T-helper 1 cell treated with Interleukin-12 subunit alpha and Interleukin-12 subunit beta and Interleukin-4 antibody, amounts not matched to agents 30 μg/mL and 1 μg/mL, for 36 hours (primary cell): ENCODE measurements around the gene GINS1.

Experiments
- H3K27ac Mint-ChIP-seq: one replicate; pipeline ENCODE4 v1.8.0; 2021; ENCODE audit warnings: mild to moderate bottlenecking, mixed read lengths
- H3K27me3 Mint-ChIP-seq: one replicate; pipeline ENCODE4 v1.8.0; 2021; ENCODE audit warnings: low read depth, mixed read lengths
- H3K36me3 Mint-ChIP-seq: one replicate; pipeline ENCODE4 v1.8.0; 2021; ENCODE audit warnings: low read depth, mixed read lengths
- H3K4me1 Mint-ChIP-seq: one replicate; pipeline ENCODE4 v1.8.0; 2021; ENCODE audit warnings: low read depth, mixed read lengths
- H3K4me3 Mint-ChIP-seq: one replicate; pipeline ENCODE4 v1.8.0; 2021; ENCODE audit warnings: mild to moderate bottlenecking, moderate library complexity, mixed read lengths
- H3K9me3 Mint-ChIP-seq: one replicate; pipeline ENCODE4 v1.8.0; 2021; ENCODE audit warnings: mixed read lengths

The GINS1 gene

DNA sequence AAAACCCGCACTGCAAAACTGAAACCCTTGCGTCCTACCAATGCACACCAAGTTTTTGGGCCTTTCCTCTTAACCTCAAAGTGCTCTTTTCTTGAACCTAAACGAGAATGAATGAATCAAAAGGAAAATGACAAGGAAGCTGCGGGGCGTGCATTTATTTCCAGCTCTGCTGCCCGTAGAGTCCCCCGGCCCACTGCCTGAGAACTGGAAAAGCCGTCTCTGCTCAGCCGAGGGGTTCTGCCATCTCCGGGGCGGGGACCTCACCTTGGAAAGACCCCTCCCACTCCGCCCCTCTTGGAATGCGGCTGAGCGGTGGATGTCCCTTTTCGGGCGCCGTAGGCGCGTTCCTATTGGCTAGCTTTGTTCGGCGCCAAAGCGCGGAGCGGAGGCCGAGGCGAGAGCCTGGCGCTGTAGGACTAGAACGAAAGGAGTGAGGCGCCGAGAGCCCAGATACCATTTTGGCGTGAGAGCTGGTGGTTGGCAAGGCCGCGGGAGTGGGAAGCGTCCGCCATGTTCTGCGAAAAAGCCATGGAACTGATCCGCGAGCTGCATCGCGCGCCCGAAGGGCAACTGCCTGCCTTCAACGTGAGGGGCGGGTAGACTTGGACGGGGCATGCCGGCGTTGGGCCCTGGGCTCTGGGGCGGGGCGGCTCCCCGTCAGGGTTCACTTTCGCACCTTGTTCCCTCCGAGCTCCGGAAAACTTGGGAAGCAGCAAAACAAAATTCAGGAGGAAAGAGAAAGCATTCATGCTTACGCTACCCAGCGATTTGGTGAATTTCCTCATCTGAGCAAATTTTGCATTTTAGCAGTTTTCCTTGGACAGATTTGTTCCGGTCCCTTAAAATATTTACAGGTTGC, at the start of gene GINS1:
Gene GINS1 (plus strand): TSS at position 363 of the 859 bp plus-strand sequence. CDS start 148 bp downstream, at position 511.
- no peaks in the 10 kb centered on the region for H3K27me3 Mint-ChIP-seq
- H3K9me3 Mint-ChIP-seq, result peaks cover 15% of the 10 kb centered on the region
- H3K4me3 Mint-ChIP-seq, result peak within 1 kb of the TSS; percentile 95
- peak within 1 kb of the TSS; percentile 85 for H3K27ac Mint-ChIP-seq
- H3K36me3 Mint-ChIP-seq, result peaks cover 8% of the 10 kb centered on the region
- H3K4me1 Mint-ChIP-seq, result peaks cover 19% of the 10 kb centered on the region

DNA sequence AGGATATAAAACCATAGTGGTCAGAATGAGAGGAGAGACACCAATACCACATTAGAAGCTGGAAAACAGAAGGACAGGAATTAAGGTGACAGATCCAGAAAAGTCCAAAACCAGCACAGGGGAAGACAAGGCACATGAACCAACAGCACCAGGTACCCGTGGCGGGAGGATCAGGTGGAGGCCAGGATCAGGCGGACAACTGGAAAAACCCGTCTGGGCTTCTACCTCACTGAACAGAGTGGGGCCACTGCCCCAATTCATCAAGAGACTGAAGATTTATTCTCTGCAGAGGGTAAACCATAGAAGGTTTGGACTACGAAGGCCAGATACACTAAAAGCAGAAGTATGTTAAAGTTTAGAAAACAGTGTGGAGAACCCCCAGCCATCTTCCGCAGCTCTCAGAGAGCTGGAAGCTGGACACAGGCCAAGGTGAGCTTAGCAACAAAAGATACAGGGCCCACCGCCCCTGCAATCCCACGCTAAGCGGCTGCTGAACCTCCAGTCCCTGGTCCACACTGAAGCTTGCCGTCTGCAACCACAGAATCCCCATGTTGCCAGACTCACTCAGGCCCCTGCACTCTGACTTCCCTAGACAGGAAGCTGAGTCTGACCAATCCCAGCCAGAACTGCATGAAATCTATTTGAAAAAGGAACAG, 46.7 kb upstream of the GINS1 start:
- H3K36me3 Mint-ChIP-seq, result peaks cover 3% of the 10 kb centered on the region
- H3K27me3 Mint-ChIP-seq, result no peaks in the 10 kb centered on the region
- no peaks in the 10 kb centered on the region for H3K9me3 Mint-ChIP-seq
- no peak overlapping the region for H3K4me3 Mint-ChIP-seq
- peaks cover 19% of the 10 kb centered on the region for H3K4me1 Mint-ChIP-seq
- H3K27ac Mint-ChIP-seq, result no peak overlapping the region

DNA sequence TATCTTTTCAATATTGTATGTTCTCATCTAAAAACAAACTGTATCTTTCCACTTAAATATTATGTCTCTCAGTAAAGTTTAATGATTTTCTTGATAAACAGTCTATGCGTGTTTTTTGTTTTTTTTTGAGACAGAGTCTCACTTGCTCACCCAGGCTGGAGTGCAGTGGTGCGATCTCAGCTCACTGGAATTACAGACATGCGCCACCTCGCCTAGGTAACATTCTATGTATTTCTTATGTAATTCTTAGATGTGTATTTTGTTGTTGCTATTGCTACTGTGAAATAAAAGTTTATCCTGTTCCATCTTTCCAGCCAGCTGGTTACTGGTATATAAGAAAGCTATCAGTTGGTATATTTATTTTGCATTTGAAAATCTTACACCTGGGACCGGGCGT, 46.2 kb upstream of the GINS1 start:
- peaks cover 19% of the 10 kb centered on the region for H3K4me1 Mint-ChIP-seq
- peaks cover 3% of the 10 kb centered on the region for H3K36me3 Mint-ChIP-seq
- no peak overlapping the region for H3K4me3 Mint-ChIP-seq
- H3K9me3 Mint-ChIP-seq, result no peaks in the 10 kb centered on the region
- H3K27me3 Mint-ChIP-seq, result no peaks in the 10 kb centered on the region
- H3K27ac Mint-ChIP-seq, result no peak overlapping the region

DNA sequence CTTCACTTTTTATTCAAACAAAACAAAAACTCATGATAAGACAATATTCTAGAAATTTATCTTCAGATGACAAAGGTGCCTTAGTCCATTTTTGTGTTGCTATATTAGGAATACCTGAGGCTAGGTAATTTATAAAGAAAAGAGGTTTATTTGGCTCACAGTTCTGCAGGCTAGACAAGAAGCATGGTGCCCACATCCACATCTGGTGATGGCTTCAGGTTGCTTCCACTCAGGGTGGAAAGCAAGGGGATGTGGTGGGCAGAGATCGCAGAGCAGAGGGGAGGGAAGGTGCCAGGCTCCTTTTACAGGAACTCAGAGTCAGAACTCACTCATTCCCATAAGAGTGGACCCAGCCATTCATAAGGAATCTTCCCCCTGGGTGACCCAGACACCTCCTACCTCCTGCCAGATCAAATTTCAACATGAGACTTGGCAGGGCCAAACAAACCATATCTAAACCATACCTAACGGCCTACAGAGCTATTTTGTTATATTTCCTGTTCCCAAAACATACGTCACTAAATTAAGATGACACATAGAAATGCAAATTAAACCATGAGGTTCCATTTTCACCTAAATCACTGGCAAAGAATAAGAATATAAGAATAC, 43.2 kb upstream of the GINS1 start:
- H3K27me3 Mint-ChIP-seq, result no peaks in the 10 kb centered on the region
- H3K9me3 Mint-ChIP-seq, result no peaks in the 10 kb centered on the region
- peaks cover 12% of the 10 kb centered on the region for H3K36me3 Mint-ChIP-seq
- H3K4me3 Mint-ChIP-seq, result no peak overlapping the region
- H3K27ac Mint-ChIP-seq, result no peak overlapping the region
- H3K4me1 Mint-ChIP-seq, result peaks cover 5% of the 10 kb centered on the region

DNA sequence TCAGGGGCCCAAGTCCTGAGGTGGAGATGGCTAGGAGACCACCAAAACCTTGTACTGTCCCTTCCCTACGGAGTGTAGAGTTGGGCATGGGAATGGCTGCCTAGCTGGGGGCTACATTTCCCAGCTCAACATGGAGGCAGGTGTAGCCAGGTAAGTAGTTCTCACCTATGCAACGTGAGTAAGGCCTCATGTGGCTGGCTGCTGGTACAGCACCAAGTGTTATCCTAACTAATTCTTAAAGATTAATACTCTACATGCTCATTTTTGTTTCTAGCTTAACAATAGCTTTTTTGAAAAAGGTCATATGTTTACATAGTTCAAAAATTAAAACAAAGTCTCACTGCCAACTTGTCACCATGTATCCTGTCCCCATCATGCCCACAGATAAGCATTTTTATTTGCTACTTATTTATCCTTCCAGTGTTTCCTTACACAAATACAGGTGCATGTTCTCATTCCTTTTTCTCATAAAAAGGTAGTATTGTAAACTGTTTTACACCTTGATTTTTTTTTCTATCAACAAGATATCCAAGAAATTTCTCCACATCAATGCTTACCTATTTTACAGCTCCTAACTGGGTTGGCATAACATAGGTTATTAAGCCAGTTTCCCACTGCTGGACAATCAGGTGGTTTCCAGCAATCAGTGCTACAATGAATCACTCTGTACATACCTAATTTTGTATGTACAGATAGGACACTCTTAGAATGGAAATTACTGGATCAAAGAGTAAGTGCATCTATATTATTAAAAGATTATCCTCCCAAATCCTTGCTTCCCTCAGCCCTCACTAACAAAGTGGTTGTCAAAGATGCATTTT, 42.4 kb upstream of the GINS1 start:
- H3K36me3 Mint-ChIP-seq, result peaks cover 12% of the 10 kb centered on the region
- H3K9me3 Mint-ChIP-seq, result no peaks in the 10 kb centered on the region
- H3K27ac Mint-ChIP-seq, result no peak overlapping the region
- H3K4me3 Mint-ChIP-seq, result no peak overlapping the region
- no peaks in the 10 kb centered on the region for H3K27me3 Mint-ChIP-seq
- H3K4me1 Mint-ChIP-seq, result peaks cover 5% of the 10 kb centered on the region

DNA sequence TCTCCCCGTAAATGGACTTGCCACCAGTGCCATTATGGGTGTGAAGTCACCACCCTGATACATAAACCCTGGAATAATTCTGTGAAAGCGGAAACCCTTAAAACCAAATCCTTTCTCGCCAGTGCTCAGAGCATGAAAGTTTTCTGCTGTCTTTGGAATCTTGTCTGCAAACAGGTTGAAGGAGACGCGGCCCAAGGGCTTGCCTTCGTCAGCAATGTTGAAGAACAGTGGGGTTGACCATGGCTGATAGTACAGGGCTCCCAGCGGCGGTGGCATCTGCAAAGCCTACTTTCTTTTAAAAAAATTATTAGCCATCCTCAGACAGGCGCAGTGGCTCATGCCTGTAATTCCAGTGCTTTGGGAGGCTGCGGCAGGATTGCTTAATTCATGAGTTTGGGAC, 38.9 kb upstream of the GINS1 start:
- H3K36me3 Mint-ChIP-seq, result peaks cover 15% of the 10 kb centered on the region
- H3K9me3 Mint-ChIP-seq, result no peaks in the 10 kb centered on the region
- no peak overlapping the region for H3K27ac Mint-ChIP-seq
- H3K4me1 Mint-ChIP-seq, result peaks cover 3% of the 10 kb centered on the region
- no peak overlapping the region for H3K4me3 Mint-ChIP-seq
- no peaks in the 10 kb centered on the region for H3K27me3 Mint-ChIP-seq

DNA sequence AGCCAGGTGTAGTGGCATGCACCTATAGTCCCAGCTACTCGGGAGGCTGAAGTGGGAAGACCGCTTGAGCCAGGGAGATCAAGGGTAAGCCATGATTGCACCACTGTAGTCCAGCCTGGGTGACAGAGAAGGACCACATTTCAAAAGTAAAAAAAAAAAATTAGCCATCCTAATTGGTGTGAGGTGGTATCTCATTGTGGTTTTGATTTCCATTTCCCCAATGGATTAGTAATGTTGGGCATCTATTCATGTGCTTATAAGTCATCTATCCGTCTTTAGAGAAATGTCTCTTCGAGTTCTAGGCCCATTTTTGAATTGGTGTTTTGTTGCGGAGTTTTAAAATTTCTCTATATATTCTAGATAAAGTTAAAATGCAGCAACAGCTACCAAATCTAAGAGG, 38.5 kb upstream of the GINS1 start:
- no peak overlapping the region for H3K27ac Mint-ChIP-seq
- no peak overlapping the region for H3K4me3 Mint-ChIP-seq
- no peaks in the 10 kb centered on the region for H3K9me3 Mint-ChIP-seq
- H3K36me3 Mint-ChIP-seq, result peaks cover 16% of the 10 kb centered on the region
- H3K27me3 Mint-ChIP-seq, result no peaks in the 10 kb centered on the region
- peaks cover 4% of the 10 kb centered on the region for H3K4me1 Mint-ChIP-seq

DNA sequence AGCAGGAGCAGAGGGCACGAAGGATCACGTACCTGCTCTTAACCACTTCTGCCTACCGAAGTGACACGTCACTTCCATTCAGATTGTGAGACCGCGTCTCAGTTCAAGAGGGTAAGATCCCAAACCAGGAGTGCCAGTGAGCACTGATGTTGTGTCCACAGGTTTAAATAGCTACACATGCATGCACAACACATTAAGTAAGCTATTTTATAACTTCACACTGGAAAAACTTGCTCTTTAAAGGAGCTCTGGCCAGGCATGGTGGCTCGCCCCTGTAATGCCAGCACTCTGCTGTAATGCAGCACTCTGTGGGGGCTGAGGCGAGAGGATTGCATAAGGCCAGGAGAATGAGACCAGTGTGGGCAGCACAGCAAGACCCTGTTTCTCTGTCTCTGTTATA, 37.9 kb upstream of the GINS1 start:
- Mint-ChIP-seq H3K4me1 (peaks cover 4% of the 10 kb centered on the region), H3K27ac (no peak overlapping the region), H3K36me3 (peaks cover 16% of the 10 kb centered on the region), H3K27me3 (no peaks in the 10 kb centered on the region), H3K9me3 (no peaks in the 10 kb centered on the region), H3K4me3 (no peak overlapping the region)

DNA sequence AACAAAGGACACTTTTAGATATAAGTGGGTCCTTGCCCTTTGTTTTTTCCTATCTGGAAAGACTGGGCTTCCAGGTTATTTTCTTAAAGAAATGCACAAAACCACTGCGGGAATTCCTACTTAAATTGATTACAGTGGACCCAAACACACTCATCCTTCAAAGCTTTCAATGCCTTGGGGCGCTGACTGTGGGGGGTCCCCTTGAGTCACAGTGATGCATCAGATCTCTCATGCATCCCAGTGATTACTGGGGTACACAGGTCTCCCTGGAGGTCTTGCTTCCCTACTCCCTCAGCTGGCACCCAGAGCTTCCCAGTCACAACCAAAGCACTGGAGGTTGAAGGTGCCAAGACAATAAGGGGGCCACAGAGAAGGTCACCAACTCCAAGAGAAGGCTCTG, 37.5 kb upstream of the GINS1 start:
- H3K27me3 Mint-ChIP-seq, result no peaks in the 10 kb centered on the region
- no peak overlapping the region for H3K27ac Mint-ChIP-seq
- peaks cover 4% of the 10 kb centered on the region for H3K4me1 Mint-ChIP-seq
- H3K4me3 Mint-ChIP-seq, result no peak overlapping the region
- no peaks in the 10 kb centered on the region for H3K9me3 Mint-ChIP-seq
- peaks cover 16% of the 10 kb centered on the region for H3K36me3 Mint-ChIP-seq

DNA sequence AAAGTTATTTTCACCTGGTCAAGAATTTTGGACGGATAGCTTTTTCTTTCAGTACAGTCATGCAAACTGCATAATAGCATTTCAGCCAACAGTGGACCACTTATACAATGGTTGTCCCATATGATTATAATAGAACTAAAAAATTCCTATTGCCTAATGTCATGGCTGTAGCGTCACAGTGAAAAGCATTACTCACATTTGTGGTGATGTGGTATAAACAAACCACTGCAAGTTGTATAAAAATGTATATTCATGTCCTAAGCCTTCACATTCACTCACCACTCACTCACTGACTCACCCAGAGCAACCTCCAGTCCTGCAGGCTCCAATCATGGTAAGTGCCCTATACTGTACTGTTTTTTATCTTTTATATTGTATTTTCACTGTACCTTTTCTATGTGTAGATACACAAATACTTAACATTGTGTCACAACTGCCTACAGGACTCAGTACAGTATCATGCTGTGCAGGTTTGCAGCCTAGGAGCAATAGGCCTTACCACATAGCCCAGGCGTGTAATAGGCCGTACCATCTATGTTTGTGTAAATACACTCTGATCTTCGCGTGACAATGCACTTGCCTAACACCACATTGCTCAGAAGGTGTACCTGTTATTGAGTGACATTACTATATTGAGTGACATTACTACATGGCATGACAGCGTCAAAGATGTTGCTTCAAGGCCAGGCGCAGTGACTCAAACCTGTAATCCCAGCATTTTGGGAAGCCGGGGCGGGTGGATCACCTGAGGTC, 34.7 kb upstream of the GINS1 start:
- H3K4me3 Mint-ChIP-seq, result no peak overlapping the region
- no peaks in the 10 kb centered on the region for H3K9me3 Mint-ChIP-seq
- no peak overlapping the region for H3K27ac Mint-ChIP-seq
- H3K27me3 Mint-ChIP-seq, result no peaks in the 10 kb centered on the region
- peaks cover 13% of the 10 kb centered on the region for H3K36me3 Mint-ChIP-seq
- peaks cover 8% of the 10 kb centered on the region for H3K4me1 Mint-ChIP-seq

DNA sequence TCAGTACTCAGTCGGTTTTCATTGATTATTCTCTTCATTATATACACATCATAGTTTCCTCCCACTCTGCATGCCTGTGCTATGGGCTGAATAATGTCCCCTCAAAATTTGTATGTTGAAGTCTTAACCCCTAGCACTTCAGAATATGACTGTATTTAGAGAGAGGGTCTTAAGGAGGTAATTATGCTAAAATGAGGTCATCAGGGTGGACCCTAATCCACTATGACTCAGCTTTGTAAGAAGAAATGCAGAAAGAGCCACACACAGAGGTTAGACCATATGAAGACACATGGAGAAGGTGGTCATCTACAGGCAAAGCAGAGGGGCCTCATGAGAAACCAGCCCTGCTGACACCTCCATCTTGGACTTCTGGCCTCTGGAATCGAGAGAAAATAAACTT, 32.6 kb upstream of the GINS1 start:
- Mint-ChIP-seq H3K9me3 (no peaks in the 10 kb centered on the region), H3K36me3 (peaks cover 13% of the 10 kb centered on the region), H3K4me3 (no peak overlapping the region), H3K27ac (no peak overlapping the region), H3K4me1 (peaks cover 14% of the 10 kb centered on the region), H3K27me3 (no peaks in the 10 kb centered on the region)

DNA sequence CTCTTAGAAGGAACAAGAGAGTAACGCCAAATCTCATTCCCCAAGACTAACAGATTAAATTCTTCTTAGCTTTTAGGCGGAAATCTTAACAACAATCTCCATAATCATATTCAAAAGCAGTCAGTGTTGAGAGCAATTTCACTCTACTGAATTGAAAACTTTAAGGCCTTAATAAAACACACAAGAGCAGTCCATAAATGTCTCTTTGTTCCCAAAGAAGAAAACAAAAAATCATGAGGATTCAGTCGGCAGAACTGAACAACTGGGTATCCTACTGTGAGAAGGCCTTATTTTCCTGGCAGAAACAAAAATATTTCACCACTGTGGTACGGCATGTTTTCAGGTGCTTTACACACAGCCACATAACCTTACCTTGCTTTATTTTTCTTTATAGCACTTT, 31.2 kb upstream of the GINS1 start:
- peaks cover 17% of the 10 kb centered on the region for H3K4me1 Mint-ChIP-seq
- H3K9me3 Mint-ChIP-seq, result no peaks in the 10 kb centered on the region
- no peak overlapping the region for H3K4me3 Mint-ChIP-seq
- H3K36me3 Mint-ChIP-seq, result peaks cover 15% of the 10 kb centered on the region
- no peaks in the 10 kb centered on the region for H3K27me3 Mint-ChIP-seq
- no peak overlapping the region for H3K27ac Mint-ChIP-seq

DNA sequence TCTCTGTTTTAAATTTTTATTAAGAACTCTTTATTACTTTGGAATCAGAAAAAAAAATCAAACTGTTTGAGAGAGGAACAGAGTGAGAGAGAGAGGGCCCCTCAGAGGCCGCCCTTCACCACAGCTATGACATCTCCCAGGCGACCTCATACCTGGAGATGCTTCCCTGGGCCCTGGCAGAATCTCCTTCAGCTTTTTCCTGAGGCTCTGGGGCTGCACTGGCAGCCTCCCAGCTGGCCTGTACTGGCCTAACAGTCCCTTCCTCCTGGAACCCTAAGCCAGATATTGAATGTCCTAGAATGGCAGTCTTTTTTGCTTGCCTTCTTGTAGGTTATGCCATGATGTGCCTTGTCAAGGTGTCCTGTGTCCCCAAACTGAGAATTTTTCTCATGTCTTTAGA, 30.6 kb upstream of the GINS1 start:
- Mint-ChIP-seq H3K36me3 (peaks cover 16% of the 10 kb centered on the region), H3K27me3 (no peaks in the 10 kb centered on the region), H3K27ac (no peak overlapping the region), H3K4me3 (no peak overlapping the region), H3K9me3 (no peaks in the 10 kb centered on the region), H3K4me1 (peaks cover 17% of the 10 kb centered on the region)
